Measurements from ENCODE around the gene ZNF280A.
"Not testable (repeated sequence)": the region's sequence is repeated elsewhere in the genome, so short reads cannot be mapped to it uniquely, and the experiment has no call there.

The ZNF280A gene

DNA sequence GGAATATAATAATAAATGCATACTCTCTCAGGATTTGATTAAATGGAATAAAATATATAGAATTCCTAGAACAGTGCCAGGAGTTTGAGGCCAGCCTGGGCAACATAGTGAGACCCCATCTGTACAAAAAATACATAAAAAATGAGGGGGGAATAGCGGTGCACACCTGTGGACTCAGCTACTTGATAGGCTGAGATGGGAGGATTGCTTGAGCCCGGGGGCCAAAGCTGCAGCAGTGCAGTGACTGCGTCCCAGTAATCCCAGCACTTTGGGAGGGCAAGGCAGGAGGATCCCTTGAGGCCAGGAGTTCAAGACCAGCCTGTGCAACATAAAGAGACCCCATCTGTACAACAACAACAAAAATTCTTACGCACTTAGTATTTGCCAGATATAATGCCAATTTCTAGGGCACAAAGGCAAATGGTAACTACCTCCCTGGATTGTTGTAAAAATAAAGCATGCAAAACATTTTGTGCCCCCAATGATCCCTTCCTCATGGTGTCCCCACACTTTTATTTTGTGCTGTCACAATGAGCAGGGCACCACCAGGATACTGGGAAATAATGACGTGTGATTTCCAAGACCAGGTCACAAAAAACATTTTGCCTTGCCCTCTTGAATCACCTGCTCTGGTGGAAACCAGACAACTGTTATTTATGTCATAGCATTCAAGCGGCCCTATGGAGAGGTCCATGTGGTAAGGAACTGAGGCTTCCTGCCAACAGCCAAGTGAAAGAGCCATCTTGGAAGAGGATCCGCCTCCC, 18.3 kb upstream of the ZNF280A start:
- no peak for DNase-seq

DNA sequence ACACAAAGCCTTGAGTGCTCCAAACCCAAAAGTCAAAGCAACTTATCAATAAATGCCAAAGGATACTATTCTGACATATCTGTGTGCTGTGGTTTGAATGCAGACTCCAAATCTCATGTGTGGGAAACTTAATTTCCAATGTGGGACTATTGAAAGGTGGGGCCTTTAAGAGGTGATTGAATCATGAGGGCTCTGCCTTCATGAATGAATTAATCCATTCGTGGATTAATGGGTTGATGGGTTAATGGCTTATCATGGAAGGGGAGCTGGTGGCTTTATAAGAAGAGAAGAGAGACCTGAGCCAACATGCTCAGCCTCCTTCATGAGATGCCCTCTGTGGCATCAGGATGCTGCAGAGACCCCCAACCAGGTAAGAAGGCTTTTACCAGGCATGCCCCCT, 16.8 kb upstream of the ZNF280A start:
- no peak for DNase-seq

DNA sequence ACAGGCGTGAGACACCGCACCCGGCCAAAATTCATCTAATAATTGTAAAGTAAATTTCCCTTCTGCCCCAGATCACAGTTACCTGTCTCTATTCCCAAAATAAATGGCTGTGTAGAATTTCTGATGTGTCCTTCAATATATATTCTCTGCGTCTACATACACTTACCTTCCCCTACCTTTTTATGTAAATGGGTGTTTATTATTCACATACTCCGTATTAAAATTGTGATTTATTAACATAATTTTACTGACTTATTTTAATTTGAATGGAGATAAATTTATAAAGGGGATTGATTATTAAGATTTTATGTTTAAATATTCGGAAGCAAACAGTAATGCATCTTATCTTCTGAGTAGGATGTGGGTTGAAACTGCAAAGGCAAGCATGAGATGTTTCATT, 16.4 kb upstream of the ZNF280A start:
- DNase-seq, result no peak

DNA sequence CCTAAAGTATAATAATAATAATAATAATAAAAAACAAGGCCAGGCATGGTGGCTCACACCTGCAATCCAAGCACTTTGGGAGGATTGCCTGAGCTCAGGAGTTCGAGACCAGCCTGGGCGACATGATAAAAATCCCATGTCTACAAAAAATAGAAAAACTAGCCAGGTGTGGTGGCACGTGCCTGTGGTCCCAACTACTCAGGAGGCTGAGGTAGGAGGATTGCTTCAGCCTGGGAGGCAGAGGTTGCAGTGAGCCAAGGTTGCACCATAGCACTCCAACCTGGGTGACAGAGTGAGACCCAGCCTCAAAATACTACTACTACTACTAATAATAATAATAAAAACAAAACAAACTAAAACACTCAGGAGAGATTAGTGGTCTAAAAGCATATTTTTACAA, 15.6 kb upstream of the ZNF280A start:
- DNase-seq, result no peak

DNA sequence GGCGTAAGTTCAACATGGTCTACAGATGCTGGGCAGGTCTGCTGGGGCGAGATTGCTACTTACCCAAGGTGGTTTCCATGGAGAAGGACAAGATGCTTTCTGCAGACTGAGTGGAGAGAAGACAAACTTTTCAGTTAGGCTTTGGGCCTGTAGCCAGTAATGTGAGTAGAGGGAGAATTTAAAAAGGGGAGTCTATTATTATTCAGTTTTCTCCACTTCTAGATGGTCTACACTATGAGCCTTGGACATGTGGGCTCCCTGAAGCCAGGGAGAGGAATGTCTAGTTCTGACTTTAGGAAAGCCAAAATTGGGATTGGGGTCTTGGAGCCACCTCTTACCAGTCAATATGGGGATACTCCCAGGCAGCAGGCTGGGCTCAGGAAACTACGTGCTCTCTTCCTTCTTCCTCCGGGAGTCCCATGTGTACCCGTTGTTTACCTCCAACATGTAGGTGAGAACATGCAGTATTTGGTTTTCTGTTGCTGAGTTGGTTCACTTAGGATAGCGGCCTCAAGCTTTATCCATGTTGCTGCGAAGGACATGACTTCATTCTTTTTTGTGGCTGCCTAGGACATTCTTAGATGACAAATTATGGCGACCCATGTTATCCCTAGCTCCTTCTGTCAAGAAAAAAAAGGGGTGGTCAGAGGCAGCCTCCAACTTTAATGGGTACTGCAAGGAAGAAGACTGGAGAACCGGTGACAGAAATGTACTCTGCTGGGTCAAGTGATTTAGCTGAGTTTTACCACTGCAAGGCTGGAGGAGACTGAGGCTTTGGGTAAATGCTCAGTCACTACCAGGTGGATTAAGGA, 14.7 kb upstream of the ZNF280A start:
- DNase-seq, result no peak

DNA sequence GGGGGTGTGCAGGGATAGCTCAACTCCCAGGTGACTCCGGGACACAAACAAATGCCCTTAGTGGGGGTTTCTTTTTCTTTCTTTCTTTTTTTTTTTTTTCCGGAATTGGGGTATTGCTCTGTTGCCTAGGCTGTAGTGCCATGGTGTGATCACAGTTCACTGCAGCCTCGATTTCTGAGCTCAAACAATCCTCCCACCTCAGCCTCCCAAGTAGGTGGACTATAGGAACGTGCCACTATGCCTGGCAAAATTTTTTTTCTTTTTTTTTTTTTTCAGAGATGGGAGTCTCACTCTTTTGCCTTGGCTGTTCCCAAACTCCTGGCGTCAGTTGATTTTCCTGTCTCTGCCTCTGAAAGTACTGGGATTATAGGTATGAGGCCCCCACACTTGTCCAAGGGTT, 13.8 kb upstream of the ZNF280A start:
- no peak for DNase-seq

DNA sequence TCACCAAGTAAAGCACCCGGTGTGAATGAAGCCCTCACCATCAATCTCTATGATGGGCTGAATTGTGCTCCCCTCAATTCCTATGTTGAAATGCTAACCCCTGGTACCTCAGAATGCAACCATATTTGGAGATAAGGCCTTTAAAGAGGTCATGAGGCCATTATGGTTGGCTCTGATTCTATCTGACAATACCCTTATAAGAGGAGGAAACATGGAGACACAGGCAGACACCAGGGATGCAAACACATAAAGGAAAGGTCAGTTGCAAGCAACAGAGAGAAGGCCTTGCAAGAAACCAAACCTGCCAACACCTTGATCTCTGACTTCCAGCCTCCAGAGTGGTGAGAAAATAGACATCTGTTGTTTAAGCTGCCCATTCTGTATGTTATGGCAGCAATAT, 13.3 kb upstream of the ZNF280A start:
- DNase-seq, result no peak

DNA sequence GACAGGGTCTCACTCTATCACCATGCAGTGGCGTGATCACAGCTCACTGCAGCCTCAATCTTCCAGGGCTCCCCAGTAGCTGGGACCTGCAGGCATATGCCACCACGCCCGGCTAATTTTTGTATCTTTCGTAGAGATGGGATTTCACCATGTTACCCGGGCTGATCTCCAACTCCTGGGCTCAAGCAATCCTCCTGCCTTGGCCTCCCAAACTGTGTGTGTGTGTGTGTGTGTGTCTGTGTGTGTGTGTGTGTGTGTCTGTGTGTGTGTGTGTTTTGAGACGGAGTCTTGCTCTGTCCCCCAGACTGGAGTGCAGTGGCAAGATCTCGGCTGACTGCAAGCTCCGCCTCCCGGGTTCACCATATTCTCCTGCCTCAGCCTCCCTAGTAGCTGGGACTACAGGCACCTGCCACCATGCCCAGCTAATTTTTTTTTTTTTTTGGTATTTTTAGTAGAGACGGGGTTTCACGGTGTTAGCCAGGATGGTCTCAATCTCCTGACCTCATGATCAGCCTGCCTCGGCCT, 12.5 kb upstream of the ZNF280A start:
- not testable (repeated sequence) for DNase-seq

DNA sequence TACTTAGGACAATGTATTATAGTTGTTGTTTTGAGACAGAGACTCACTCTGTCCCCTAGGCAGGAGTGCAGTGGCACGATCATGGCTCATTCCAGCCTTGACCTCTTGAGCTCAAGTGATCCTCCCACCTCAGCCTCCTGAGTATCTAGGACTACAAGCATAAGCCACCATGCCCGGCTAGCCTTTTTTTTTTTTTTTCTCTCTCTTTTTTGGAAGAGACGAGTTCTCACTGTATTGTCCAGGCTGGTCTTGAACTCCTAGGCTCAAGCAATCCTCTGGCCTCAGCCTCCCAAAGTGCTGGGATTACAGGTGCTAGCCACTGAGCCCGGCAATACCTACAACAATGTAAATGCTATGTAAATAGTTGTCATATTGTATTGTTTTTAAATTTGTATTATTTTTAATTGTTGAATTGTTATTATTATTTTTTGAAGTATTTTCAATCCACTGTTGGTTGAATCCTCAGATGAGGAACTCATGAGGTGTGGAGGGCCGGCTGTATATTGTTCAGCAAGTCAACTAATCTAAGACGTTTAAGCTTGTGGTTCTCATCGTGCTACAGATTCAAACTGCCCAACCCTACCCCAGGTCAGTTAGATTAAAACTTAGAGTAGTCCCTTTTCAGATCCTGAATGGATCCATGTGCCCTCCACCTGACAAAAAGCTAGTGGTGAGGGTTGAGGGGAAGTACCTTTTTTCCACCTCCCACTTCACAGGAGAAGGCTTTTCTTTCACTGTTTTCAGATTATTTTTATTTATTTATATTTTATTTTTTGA, 11.9 kb upstream of the ZNF280A start:
- no peak for DNase-seq

DNA sequence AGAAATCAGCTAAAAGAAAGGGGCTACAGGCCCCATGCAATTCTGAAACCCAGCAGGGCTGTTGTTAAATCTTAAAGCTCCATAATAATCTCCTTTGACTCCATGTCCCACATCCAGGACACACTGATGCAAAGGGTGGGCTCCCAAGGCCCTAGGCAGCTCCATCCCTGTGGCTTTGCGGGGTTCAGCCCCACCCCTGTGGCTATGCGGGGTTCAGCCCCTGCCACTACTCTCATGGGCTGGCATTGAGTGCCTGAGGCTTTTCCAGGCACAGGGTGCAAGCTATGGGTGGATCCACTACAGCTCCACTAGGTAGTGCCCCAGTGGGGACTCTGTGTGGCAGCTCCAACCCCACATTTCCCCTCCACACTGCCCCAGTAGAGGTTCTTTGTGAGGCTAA, 8.7 kb upstream of the ZNF280A start:
- no peak for DNase-seq

DNA sequence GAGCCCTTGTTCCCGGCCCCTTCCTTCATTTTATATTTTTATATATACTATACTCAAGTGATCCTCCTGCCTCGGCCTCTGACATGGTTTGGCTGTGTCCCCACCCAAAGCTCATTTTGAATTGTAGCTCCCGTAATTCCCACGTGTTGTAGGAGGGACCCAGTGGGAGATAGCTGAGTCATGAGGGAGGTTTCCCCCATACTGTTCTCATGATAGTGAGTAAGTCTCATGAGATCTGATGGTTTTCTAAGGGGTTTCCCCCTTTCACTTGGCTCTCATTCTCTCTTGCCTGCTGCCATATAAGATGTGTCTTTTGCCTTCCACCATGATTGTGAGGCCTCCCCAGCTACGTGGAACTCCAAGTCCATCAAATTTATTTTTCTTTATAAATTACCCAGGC, 7.2 kb upstream of the ZNF280A start:
- no peak for DNase-seq

DNA sequence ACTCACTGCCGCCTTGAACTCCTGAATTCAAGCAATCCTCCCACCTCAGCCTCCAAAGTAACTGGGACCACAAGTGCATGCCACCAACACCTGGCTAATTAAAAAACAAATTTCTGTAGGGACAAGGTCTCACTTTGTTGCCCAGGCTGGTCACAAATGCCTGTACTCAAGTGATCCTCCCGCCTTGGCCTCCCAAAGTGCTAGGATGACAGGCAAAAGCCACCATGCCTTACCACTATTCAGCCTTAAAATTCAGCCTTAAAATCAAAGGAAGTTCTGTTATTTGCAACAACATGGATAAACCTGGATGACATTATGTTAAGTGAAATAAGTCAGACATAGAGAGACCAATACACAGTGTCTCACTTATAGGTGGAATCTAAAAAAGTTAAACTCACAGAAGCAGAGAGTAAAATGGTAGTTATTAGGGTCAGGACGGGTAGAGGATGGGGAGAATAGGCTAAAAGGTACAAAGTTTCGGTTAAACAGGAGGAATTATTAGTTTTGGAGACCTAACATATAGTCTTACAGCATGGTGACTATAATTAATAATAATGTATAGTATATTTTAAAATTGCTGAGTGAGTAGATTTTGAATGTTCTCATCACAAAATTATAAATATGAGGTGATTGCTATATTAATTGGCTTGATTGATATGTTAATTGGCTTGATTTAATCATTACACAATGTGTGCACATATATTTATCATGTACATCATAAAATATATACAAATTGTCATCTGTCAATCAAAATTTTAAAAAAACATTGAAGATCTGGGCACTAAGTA, 6.2 kb upstream of the ZNF280A start:
- DNase-seq, result no peak

DNA sequence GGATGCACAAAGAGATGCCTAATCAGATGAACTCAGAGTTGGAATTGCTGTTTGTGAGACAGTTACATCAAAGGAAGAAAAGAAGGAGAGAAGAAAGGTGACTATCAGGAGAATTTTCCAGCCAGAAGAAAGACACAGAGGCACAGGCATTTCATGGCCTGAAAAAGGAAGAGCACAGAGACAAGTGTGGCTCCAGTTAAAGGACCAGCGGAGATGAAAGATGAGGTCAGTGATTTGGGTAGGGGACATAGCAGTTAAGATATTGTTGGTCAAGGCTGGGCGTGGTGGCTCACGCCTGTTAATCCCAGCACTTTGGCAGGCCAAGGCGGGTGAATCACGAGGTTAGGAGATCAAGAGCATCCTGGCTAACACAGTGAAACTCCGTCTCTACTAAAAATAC, 3.4 kb upstream of the ZNF280A start:
- DNase-seq, result no peak

DNA sequence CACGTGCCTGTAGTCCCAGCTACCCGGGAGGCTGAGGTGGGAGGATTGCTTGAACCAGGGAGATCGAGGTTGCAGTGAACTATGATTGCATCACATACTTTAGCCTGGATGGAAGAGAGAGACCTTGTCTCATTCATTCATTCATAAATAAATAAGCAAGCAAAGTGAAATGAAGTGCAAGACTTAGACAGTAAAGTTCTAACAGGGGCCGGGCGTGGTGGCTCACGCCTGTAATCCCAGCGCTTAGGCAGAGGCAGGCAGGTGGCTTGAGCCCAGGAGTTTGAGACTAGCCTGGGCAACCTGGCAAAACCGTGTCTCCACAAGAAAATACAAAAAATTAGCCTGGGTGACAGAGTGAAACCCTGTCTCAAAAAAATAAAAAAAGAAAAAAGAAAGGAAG, 1.6 kb upstream of the ZNF280A start:
- DNase-seq, result no peak

DNA sequence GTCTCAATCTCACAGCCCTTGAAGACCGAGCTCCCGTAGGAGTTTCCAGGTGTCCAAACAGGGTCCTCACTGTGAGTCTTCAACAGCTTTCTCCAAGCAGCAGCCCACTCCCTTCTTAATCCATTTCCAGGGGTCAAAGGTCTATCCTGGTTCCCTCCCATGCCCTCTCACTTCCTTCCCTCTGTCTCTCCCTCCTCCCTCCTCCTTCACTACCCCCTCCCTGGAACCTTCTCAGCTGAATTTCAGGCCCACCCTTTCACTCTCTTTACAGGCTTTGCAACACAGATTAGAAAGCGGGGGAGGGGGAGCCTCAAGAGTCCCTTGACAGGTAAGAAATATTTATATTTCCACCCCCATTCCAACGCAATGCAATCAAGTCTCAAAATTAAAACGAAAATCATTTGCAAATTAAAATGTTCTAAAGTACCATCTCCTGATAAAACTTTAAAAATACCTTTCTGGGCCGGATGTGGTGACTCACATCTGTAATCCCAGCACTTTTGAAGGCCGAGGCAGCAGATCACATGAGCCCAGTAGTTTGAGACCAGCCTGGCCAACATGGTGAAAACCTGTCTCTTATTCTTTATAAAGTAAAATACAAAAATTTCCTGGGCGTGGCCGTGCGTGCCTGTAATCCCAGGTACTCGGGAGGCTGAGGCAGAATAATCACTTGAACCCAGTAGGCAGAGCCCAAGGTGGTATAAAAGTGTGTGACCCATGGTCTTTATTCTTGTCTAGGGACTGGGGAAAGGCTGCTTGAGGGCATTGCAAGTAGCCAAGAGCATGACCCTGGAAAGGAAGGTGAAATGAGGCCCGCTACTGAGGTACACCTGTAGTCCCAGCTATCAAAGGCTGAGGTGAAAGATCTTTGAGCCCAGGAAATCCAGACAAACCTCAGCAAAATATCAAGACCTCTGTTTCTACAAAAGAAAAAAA, 865 bp upstream of the ZNF280A start:
- no peak for DNase-seq

DNA sequence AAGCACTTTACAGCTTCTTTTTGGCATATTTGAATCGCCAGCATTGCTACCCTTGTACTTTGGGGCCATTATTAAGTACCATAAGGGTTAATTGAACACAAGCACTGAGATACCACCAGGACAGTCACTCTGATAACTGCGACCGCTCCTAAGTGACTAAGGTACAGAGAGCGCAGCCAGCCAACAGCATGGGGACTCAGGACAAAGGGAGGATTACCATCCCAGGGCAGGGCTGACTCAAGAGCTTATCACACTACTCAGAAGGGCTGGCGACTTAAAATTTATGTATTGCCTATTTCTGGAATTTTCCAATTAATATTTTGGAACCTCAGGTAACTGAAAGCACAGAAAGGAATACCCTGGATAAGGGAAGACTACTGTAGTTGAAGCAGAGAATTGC, 479 bp downstream of the ZNF280A start:
- DNase-seq, result no peak

DNA sequence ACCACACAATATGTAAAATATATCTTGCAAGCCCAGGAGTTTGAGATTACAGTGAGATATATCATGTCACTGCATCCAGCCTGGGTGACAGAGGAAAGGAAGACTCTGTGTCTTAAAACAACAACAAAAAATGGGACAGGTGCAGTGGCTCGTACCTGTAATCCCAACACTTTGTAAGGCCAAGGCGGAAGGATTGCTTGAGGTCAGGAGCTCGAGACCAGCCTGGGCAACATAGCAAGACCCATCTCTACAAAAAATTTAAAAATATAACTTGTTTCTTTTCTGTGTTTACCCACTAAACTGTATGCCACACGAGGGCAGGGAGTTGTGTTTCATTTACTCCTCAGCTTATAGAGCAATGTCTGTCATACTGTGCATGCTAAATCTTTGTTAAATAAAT, 3.1 kb downstream of the ZNF280A start:
- no peak for DNase-seq

DNA sequence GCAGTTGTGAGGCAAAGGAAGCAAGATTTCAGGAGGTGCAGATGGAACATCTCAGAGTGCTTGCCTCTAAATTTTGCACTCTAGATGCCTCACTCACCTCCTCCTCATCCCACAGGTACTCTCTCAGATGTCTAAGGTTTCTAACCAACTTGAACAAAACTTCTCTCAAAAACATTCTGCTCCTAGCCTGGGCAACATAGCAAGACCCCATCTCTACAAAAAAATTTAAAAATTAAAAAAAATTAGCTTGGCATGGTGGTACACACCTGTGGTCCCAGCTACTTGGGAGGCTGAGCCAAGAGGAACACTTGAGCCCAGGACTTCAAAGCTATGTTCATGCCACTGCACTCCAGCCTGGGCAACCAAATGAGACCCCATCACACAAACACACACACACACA, 4.2 kb downstream of the ZNF280A start:
- DNase-seq, result no peak

DNA sequence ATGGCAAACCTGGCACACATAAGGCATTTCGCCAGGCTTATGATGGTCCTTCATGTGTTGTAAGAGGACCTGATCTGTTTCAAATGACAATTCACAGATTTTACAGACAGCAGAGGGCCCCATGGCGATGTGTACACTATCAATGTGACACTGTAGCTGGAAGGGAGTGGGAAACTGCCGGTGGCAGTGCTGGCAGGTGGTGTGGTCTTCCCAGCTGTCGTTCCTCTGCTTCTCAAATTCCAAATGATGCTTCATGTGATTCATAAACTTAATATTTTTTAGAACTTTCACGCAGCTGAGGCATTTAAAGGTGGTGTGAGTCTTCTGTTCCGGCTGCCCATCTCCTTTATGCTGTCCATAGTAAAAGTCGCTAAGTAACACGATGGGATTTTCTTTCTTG, 5.6 kb downstream of the ZNF280A start:
- DNase-seq, result not testable (repeated sequence)

DNA sequence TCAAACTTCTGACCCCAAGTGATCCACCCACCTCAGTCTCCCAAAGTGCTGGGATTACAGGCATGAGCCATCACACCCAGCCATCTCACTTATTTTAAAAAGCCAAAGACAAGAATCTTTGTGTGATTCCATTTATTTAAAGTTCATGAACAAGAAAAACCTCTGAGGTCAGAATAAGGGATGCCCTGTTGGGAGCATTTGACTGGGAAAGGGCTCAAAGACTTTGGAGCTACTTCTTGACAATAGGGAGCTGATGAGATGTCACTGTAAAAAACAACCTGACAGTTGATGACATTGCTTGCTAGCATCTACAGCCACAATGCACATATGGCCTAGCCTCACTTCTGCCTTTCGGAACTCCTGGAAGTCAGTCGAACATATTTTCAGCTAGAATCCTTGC, 6.5 kb downstream of the ZNF280A start:
- DNase-seq, result no peak

DNA sequence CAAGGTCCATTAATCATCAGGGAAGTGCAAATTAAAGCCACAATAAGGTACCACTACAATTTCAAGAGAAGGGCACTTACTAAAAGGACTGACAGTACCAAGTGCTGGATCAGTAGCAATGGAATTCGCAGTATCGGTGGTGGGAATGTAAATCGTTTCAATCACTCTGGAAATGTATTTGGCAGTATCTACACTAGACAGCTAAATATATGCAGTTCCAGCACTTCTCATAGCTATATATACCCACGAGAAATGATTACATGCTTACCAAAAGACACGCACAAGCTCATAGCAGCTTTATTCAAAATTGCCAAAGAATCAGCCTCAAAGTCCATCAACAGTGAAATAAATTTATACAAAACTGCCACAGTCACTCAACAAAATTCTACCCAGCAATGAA, 7.1 kb downstream of the ZNF280A start:
- no peak for DNase-seq
